Erythroblast (primary cell): Measurements from ENCODE around the gene CDC6.

Experiments used
- GATA1 ChIP-seq: IDR thresholded peaks from 2 replicates; pipeline ENCODE4 v1.6.1; 2011; ENCODE audit warnings: low read depth, mild to moderate bottlenecking, control low read depth, low read length, moderate library complexity
- POLR2A ChIP-seq: IDR thresholded peaks from 2 replicates; pipeline ENCODE4 v1.6.1; 2011; ENCODE audit warnings: mild to moderate bottlenecking, low read length

GRCh38 chr17:40340880-40341807, 53.5 kb downstream of the CDC6 start:
- peak; percentile 40 for TF ChIP-seq POLR2A
- no peak for TF ChIP-seq GATA1
